ENCODE measurements around the gene TESK1. TPM values are rescaled to one million over a fixed set of nuclear protein-coding genes. Genes with fewer than 3 reads are reported as not detected.

Gene TESK1, protein sequence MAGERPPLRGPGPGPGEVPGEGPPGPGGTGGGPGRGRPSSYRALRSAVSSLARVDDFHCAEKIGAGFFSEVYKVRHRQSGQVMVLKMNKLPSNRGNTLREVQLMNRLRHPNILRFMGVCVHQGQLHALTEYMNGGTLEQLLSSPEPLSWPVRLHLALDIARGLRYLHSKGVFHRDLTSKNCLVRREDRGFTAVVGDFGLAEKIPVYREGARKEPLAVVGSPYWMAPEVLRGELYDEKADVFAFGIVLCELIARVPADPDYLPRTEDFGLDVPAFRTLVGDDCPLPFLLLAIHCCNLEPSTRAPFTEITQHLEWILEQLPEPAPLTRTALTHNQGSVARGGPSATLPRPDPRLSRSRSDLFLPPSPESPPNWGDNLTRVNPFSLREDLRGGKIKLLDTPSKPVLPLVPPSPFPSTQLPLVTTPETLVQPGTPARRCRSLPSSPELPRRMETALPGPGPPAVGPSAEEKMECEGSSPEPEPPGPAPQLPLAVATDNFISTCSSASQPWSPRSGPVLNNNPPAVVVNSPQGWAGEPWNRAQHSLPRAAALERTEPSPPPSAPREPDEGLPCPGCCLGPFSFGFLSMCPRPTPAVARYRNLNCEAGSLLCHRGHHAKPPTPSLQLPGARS
- 2.9 and 3.3 TPM in 2 replicates for polyA plus RNA-seq

GRCh38 chr9:35604578-35605350 is at the start of gene TESK1:
Gene TESK1, plus strand, starts transcription at chr9:35605262. Its CDS starts 358 bp downstream, at chr9:35605620.

DNA sequence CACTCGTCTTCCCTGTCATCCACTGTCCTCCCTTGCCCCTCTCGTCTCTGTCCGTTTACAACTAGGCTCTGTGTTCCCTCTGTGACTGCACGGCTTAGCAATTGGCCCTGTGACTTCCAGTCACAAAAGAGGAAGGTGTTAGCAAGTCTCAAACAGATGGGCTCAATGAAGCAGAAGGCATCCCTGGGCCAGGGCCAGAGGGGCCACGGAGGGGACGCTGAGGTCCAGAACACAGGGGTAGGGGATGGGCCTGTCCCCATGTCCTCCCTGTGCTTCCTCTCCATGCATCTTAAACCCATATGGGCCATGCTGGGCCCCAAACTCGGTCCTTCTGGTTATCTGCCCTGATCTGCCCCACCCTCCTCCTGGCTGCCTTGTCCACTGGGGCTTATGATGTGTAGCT is 13.3 kb downstream of the TESK1 start, which contains the start of gene CD72:
Gene CD72, minus strand, starts transcription at position 89 of the 403 bp plus-strand sequence. CDS start 110 bp downstream, outside the sequence.

GRCh38 chr9:35650341-35651158 is 45.5 kb downstream of the TESK1 start, which contains the start of gene SIT1:
Gene SIT1, minus strand, starts transcription at chr9:35650931. Its CDS starts 78 bp downstream, at chr9:35650853.

DNA sequence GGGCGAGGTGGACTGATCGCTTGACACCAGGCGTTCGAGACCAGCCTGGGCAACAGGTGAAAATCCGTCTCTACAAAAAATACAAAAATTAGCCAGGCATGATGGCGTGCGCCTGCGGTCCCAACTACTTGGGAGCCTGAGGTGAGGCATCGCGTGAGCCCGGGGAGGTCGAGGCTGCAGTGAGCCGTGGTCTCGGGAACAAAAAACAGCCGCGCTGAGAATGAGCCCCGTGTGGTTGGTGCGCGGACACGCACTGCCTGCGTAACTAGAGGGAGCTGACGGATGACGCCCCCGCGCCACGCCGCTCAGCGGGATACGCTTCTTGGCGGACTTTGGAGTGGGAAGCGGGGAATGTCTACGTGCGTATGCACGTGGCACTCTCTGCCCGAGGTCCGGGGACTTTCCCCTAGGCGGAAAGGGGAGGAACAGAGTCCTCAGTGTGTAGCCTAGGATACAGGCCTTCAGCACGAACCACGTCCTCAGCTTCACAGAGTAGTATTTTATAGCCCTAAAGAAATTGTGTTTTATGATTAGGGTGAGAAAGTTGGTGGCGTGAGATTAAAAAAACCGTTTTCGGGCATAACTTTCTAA is 52.6 kb downstream of the TESK1 start, which contains the start of gene RMRP:
Gene RMRP, minus strand, starts transcription at position 474 of the 591 bp plus-strand sequence.

GRCh38 chr9:35658137-35658967 is 53.3 kb downstream of the TESK1 start, which contains the start of gene CCDC107:
Gene CCDC107, plus strand, starts transcription at chr9:35658292. Its CDS starts 88 bp downstream, at chr9:35658380.

Other genes with a start within 250 kb of the TESK1 start
- 2.2 and 3.3 TPM in 2 replicates for gene RUSC2, start 115.2 kb upstream of the TESK1 start, polyA plus RNA-seq
- gene CD72, start 13.2 kb downstream of the TESK1 start, polyA plus RNA-seq, result not detected in 2 replicates
- gene SIT1, start 45.7 kb downstream of the TESK1 start, polyA plus RNA-seq, result not detected in 2 replicates
- not detected in 2 replicates for gene RMRP, start 52.8 kb downstream of the TESK1 start, polyA plus RNA-seq
- gene CCDC107, start 53.0 kb downstream of the TESK1 start, polyA plus RNA-seq, result 6.2 and 18.5 TPM in 2 replicates
- 0.21 TPM in 1 of 2 replicates, not detected in the other for gene ARHGEF39, start 59.9 kb downstream of the TESK1 start, polyA plus RNA-seq
- gene CA9, start 68.7 kb downstream of the TESK1 start, polyA plus RNA-seq, result not detected in 2 replicates
- 11.3 and 17.9 TPM in 2 replicates for gene TPM2, start 84.7 kb downstream of the TESK1 start, polyA plus RNA-seq
- gene TLN1, start 126.9 kb downstream of the TESK1 start, polyA plus RNA-seq, result 0.22 and 1.1 TPM in 2 replicates
- 14.3 and 17.7 TPM in 2 replicates for gene CREB3, start 127.4 kb downstream of the TESK1 start, polyA plus RNA-seq
- 41.6 and 47.0 TPM in 2 replicates for gene GBA2, start 144.0 kb downstream of the TESK1 start, polyA plus RNA-seq
- gene RGP1, start 144.0 kb downstream of the TESK1 start, polyA plus RNA-seq, result 0.98 and 2.6 TPM in 2 replicates
- 5.6 TPM in 1 of 2 replicates, not detected in the other for gene MSMP, start 149.0 kb downstream of the TESK1 start, polyA plus RNA-seq
- 13.5 and 29.0 TPM in 2 replicates for gene NPR2, start 186.3 kb downstream of the TESK1 start, polyA plus RNA-seq
- 1.3 and 6.8 TPM in 2 replicates for gene SPAG8, start 207.0 kb downstream of the TESK1 start, polyA plus RNA-seq
- gene HINT2, start 209.8 kb downstream of the TESK1 start, polyA plus RNA-seq, result 14.5 and 34.4 TPM in 2 replicates
- gene FAM221B, start 223.5 kb downstream of the TESK1 start, polyA plus RNA-seq, result not detected in 2 replicates
- 7.1 and 9.0 TPM in 2 replicates for gene TMEM8B, start 224.0 kb downstream of the TESK1 start, polyA plus RNA-seq

Data from Purkinje cell (primary cell).